T follicular helper cell (primary cell): ENCODE measurements around the gene TMEM229B.
A peak's percentile ranks its signal among the peaks of the same experiment; 100 is the strongest.
"Not testable (repeated sequence)": the region's sequence is repeated elsewhere in the genome, so short reads cannot be mapped to it uniquely, and the experiment has no call there.

Experiments used
- DNase-seq: peaks from one replicate; pipeline ENCODE4 v3.0.0-alpha.2; 2020; ENCODE audit warnings: low read depth

TMEM229B gene

DNA sequence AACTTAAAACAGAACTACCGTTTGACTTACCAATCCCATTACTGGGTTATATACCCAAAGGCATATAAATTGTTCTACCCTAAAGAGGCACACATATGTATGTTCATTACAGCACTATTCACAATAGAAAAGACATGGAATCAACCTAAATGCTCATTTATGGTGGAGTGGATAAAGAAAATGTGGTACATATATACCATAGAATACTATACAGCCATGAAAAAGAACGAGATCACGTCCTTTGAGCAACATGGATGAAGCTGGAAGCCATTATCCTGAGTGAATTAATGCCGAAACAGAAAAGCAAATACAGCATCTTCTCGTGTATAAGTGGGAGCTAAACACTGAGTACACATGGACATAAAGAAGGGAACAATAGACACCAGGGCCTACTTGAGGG lies 31.8 kb downstream of the TMEM229B start:
- DNase-seq = no peak

- no peak for DNase-seq
These were observed 34.8 kb downstream of the TMEM229B start for GRCh38 chr14:67453575-67454300.

DNA sequence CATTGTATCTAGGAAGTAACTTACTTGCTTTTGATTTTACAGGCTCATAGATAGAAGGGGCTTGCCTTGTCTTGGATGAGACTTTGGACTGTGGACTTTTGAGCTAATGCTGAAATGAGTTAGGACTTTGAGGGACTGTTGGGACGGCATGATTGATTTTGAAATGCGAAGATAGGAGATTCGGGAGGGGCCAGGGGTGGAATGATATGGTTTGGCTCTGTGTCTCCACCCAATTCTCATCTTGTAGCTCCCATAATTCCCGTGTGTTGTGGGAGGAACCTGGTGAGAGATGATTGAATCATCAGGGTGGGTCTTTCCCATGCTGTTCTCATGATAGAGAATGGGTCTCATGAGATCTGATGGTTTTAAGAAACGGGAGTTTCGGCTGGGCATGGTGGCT lies 36.9 kb downstream of the TMEM229B start:
- not testable (repeated sequence) for DNase-seq

DNA sequence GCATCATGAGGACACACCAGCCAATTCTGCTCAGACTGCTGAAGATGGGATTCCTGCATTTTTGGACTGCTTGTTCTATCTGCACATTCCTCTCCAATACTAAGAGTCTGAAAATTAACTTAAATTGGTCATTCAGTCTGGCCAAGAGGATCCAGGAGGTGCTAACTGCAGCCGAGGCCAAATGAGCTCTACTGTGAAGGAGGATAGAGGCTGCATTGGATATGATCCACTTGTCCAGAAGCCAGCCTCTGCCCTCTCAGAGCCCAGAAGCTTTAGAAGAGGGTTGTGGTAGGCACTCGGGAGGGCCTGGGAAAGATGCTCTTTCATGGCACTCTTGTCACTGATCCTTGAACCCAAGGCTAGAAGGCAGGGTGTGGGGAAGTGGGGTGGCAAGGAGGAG lies 39.4 kb downstream of the TMEM229B start:
- no peak for DNase-seq

GRCh38 chr14:67447033-67447381 lies 41.5 kb downstream of the TMEM229B start:
- no peak for DNase-seq

DNA sequence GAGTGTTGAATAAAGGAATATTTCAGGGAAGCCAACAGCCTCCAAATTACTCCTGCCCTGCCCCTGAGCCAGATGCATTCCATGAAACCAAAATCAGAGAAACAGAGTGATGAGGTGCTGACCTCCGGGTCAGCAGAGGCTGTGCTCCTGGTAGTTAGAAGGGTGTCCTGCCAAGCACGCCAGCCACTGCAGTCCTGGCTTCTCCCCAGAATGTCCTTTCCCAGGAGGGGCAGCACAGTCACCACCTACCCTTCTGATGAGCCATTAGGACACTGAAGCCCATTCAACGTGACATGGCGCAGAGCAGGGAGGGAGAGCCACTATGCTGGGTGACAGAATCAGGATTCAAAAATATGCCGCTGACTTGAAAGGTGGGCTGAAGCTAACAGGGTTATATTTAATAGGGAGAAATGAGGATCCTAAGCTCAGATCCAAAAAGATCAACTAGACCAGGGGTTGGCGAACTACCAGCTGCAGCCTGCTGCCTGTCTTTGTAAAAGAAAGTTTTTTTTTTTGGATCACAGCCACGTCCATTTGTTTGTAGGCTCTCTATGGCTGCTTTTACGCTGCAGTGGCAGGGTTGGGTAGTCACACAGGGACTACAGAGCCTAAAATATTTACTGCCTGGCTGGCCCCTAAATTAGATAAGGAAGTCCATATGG lies 42.0 kb downstream of the TMEM229B start:
- DNase-seq = no peak

DNA sequence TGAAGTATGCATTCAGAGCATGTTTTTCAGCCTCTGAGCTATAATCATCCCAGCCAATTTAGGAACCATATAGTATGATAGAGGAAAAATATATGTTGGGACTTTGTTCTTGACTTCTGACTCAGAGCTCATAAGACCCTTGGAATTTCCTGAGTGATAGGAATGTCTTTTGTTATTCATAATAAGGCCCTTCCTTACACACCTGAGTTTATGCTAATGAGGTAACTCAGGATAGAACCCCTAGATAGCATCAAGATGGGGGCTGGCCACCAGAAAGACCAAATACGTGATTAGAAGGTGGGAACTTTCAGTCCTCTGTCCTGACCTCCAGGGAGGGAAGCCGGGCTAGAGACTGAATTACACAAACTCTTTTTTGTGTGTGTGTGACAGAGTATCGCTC lies 44.1 kb downstream of the TMEM229B start:
- DNase-seq = no peak

GRCh38 chr14:67442139-67442906 lies 46.2 kb downstream of the TMEM229B start:
- no peak for DNase-seq

- no peak for DNase-seq
These were observed 46.8 kb downstream of the TMEM229B start for GRCh38 chr14:67441672-67442071.

DNA sequence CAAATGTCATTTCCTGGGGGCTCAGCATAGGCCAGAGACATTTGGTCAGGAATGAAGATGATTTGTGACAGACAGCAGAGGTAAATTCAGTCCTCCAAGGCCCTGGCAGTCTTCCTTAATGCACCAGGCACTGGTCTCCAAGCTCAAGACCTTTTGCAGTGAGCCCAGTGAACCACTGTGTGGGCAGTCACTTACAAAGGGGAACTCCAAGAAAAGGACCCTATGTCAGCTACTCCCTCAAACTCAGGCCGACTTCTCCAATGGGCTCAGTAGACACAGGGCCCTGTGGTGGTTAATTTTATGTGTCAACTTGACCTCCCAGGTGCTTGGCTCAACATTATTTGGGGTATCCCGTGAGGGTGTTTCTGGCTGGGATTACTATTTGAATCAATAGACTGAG lies 47.3 kb downstream of the TMEM229B start:
- DNase-seq = no peak

- DNase-seq = no peak
These were observed 48.0 kb downstream of the TMEM229B start for GRCh38 chr14:67440513-67440912.

GRCh38 chr14:67438969-67439368 lies 49.6 kb downstream of the TMEM229B start:
- no peak for DNase-seq

- no peak for DNase-seq
These were observed 52.3 kb downstream of the TMEM229B start for GRCh38 chr14:67436006-67436866.

DNA sequence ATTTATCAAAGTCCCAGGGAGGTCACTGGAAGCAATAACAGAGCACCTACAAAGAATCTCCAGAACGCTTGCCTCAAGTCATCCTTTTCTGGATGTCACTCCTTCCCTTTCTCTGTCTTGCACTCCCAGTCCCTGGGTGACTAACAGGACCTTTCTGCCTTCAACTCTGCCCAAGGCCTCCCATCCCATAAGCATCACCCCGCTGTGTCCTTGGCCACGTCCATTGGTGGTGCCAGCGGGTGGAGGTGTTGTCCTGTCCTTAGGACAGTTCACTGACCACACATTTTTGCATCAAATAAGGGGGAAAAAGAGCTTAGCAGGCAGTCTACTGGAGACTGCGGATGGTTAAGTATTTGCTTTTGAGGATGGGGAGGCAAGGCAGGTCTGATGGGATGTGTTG lies 52.9 kb downstream of the TMEM229B start:
- no peak for DNase-seq

DNA sequence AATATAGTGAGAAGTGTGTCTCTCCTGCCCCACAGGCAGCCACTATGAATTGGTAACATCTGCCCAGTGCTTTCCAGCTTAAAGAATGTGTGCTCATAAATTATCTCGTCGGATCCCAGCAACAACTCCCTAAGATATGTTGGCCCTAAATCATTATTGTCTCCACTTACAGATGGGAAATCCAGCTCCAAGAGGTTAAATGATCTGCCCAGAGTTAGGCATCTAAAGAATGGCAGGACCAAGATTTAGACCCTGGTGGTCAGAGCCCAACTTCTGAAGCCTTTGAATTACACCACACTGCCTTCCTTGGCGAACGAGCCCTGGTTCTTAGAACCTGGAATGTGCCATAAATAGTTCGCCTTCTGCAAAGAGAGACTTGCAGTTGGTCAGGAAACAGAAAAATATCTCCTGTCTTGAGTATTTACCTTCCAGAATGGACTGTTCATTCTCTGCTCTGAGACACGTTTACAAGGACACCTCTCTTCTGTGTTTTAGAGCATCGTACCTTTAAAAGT lies 56.4 kb downstream of the TMEM229B start:
- DNase-seq = no peak

DNA sequence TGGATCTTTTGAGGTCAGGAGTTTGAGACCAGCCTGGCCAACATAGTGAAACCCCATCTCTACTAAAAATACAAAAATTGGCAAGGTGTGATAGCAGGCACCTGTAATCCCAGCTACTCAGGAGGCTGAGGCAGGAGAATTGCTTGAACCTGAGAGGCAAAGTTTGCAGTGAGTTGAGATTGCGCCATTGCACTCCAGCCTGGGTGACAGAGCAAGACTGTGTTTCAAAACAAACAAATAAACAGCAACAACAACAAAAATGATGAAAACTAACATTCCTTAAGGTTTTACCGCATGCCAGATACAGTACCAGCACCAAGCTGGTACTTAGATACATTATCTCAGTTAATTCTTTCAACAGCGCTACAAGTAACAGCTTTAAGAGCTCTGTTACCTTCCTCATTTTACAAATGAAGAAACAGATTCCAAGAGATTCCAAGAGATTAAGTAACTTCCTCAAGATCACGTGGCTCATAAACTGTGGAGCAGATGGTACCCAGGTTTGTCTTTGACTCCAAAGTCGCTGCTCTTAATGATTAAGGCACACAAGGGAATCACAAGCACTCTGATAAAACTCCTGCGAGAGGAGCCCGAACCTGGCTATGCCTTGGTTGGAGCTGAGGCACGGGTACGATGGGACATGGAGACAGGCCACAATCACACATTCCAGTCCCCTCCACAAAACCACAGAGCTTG lies 58.9 kb downstream of the TMEM229B start:
- DNase-seq = no peak

DNA sequence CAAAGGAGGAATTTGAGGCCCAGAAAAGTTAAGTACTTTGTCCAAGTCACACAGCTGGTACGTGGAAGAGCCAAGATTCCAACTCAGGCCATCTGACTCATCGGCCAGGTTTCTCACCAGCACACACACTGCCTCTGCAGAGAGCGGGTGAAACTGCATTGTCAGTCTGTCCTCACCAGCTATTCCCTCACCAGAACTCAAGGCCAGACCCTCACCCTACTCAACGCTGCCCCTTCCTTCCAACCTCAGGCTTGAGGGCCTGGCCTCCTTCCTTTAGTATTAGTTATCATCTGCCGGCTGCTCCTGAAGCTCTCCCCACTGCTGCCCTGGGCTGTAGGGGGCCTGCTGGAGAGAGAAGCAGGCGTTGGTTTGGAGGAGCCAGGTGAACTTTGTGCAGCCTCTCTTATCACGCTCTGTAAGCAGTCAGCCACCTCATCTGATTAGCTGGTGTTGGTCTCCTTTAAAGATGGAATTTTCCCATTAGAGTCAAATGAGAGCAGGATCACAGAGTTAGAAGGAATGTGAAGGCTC lies 60.0 kb downstream of the TMEM229B start:
- no peak for DNase-seq

GRCh38 chr14:67426983-67427606 lies 61.4 kb downstream of the TMEM229B start:
- peak; percentile 55 for DNase-seq

GRCh38 chr14:67426161-67426560 lies 62.4 kb downstream of the TMEM229B start:
- DNase-seq = no peak

DNA sequence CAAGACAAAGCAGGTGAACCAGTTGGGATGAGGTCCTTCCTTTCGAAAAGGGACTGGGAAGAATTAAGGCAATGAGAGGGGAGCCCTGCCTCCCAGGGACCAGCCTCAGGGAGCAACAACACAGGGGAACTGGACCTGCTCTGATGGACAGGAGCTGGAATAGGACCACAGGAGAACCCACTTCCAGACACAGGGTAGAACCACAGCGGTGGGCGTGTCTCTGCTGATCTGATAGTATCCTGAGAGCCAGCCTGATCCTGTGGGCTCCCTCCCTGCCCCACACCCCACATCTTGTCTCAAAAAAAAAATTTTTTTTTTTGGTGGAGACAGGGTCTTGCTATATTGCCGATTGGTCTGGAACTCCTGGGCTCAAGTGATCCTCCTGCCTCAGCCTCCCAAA lies 62.9 kb downstream of the TMEM229B start:
- no peak for DNase-seq

- DNase-seq = no peak
These were observed 64.0 kb downstream of the TMEM229B start for GRCh38 chr14:67424539-67424938.
